OCI-LY7 (cell line): Measurements from ENCODE around the gene PRR12.

Source experiments
- EZH2phosphoT487 ChIP-seq: fragments of 200-600 bp; sonication (generic); IDR thresholded peaks from 2 replicates; pipeline ENCODE4 v1.6.1; 2018; ENCODE audit warnings: low read depth, borderline replicate concordance, mild to moderate bottlenecking, mixed run types, antibody characterized with exemption, low read length, moderate library complexity, mixed read lengths
- TF ChIP-seq, protein P1 (sequence below): fragments of 200-600 bp; sonication (generic); conservative IDR thresholded peaks from 2 replicates; pipeline ENCODE4 v1.5.1; 2014; ENCODE audit warnings: mild to moderate bottlenecking, antibody characterized with exemption, low read length, moderate library complexity, mixed read lengths

DNA sequence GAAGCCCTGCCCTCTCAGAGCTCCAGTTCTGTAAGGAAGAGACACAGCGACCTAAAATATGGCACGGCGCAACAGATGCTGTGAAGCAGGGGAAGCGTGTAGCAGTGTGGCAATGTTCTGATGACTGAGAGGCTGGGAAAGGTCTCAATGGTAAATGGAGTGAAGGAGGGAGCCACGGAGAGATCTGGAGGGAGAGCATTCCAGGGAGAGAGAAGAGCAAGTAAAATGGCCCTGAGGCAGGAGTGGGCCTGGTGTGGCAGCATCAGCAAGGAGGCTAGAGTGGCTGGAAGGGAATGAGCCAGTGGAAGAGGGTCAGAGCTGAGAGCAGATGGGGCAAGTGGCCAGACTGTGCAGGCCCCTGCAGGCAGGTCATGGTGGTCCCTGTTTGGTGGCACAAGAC lies 46.8 kb upstream of the PRR12 start:
- TF ChIP-seq, protein P1, sequence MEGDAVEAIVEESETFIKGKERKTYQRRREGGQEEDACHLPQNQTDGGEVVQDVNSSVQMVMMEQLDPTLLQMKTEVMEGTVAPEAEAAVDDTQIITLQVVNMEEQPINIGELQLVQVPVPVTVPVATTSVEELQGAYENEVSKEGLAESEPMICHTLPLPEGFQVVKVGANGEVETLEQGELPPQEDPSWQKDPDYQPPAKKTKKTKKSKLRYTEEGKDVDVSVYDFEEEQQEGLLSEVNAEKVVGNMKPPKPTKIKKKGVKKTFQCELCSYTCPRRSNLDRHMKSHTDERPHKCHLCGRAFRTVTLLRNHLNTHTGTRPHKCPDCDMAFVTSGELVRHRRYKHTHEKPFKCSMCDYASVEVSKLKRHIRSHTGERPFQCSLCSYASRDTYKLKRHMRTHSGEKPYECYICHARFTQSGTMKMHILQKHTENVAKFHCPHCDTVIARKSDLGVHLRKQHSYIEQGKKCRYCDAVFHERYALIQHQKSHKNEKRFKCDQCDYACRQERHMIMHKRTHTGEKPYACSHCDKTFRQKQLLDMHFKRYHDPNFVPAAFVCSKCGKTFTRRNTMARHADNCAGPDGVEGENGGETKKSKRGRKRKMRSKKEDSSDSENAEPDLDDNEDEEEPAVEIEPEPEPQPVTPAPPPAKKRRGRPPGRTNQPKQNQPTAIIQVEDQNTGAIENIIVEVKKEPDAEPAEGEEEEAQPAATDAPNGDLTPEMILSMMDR: no peak
- TF ChIP-seq EZH2phosphoT487: no peak
